ENCODE measurements around the gene CYP39A1. TPM values are rescaled to one million over a fixed set of nuclear protein-coding genes. Genes with fewer than 3 reads are reported as not detected.
A peak's percentile ranks its signal among the peaks of the same experiment; 100 is the strongest.

Gene CYP39A1
- total and polyA plus RNA-seq, 9 of the 15 experiments (the other 6 are each of a cell fraction or from before 2014, with no cell fraction given) = not detected

DNA sequence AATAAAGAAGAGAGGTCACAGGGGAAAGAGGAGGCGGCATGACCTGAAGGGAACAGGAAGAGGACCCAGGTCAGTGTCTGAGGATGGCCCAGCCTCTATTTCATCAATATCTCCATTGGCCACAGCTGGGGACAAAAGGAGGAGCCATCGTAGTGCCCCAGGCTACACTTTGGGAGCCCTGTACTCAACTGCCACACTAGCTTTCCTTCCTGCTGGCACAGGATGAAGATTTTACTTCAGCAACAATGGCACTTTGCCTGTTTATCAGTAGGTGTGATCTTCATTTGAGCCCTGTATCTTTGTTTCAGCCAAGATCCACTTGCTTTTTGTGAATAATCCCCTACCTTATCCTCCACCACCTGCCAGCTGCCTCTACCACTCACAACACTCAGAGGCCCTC lies 126.0 kb downstream of the CYP39A1 start (continued):
- no peak for TF ChIP-seq RFX1 (IDR thresholded peaks at IDR 0.05)
- TF ChIP-seq, protein P1, sequence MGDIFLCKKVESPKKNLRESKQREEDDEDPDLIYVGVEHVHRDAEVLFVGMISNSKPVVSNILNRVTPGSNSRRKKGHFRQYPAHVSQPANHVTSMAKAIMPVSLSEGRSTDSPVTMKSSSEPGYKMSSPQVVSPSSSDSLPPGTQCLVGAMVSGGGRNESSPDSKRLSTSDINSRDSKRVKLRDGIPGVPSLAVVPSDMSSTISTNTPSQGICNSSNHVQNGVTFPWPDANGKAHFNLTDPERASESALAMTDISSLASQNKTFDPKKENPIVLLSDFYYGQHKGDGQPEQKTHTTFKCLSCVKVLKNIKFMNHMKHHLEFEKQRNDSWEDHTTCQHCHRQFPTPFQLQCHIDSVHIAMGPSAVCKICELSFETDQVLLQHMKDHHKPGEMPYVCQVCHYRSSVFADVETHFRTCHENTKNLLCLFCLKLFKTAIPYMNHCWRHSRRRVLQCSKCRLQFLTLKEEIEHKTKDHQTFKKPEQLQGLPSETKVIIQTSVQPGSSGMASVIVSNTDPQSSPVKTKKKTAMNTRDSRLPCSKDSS (IDR thresholded peaks at IDR 0.05; ENCODE audit: low read depth, partially characterized antibody) = no peak

- DNase-seq (ENCODE audit: extremely low read depth in 1 of 4, low spot score in 3 of 4) = no peak
- TF ChIP-seq PCBP2 (IDR thresholded peaks at IDR 0.05; ENCODE audit: low read depth, low read length, poor library complexity, severe bottlenecking) (peak; percentile 60), PHF21A (IDR thresholded peaks at IDR 0.05; ENCODE audit: borderline replicate concordance, low read depth) (no peak), HNRNPK (IDR thresholded peaks at IDR 0.05; ENCODE audit: low read depth, low read length, poor library complexity, severe bottlenecking) (peak; percentile 45), ATF6 (CRISPR knock-in tag; IDR thresholded peaks at IDR 0.05) (no peak)
- TF ChIP-seq, protein P2, sequence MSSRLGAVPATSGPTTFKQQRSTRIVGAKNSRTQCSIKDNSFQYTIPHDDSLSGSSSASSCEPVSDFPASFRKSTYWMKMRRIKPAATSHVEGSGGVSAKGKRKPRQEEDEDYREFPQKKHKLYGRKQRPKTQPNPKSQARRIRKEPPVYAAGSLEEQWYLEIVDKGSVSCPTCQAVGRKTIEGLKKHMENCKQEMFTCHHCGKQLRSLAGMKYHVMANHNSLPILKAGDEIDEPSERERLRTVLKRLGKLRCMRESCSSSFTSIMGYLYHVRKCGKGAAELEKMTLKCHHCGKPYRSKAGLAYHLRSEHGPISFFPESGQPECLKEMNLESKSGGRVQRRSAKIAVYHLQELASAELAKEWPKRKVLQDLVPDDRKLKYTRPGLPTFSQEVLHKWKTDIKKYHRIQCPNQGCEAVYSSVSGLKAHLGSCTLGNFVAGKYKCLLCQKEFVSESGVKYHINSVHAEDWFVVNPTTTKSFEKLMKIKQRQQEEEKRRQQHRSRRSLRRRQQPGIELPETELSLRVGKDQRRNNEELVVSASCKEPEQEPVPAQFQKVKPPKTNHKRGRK (tag; IDR thresholded peaks at IDR 0.05) = peak; percentile 61; the same call in 1 of the 2 replicates
- TF ChIP-seq, protein P3, sequence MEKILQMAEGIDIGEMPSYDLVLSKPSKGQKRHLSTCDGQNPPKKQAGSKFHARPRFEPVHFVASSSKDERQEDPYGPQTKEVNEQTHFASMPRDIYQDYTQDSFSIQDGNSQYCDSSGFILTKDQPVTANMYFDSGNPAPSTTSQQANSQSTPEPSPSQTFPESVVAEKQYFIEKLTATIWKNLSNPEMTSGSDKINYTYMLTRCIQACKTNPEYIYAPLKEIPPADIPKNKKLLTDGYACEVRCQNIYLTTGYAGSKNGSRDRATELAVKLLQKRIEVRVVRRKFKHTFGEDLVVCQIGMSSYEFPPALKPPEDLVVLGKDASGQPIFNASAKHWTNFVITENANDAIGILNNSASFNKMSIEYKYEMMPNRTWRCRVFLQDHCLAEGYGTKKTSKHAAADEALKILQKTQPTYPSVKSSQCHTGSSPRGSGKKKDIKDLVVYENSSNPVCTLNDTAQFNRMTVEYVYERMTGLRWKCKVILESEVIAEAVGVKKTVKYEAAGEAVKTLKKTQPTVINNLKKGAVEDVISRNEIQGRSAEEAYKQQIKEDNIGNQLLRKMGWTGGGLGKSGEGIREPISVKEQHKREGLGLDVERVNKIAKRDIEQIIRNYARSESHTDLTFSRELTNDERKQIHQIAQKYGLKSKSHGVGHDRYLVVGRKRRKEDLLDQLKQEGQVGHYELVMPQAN (IDR thresholded peaks at IDR 0.05; ENCODE audit: borderline replicate concordance) = no peak
- H3K9ac ChIP-seq (ENCODE audit: insufficient read depth in 1 of 2, low read depth in 2 of 2, low read length in 2 of 2) = no peak overlapping the region
- H3K36me3 ChIP-seq (ENCODE audit: control insufficient read depth, insufficient read depth, low read length) = no peaks in the 10 kb centered on the region
- CTCF ChIA-PET (ENCODE audit: low intra/inter-chr PET ratio) = no interaction called here
- intact Hi-C loops (cut with micrococcal nuclease) (no loop called here), in situ Hi-C loops (cut with MboI) (no loop called here)
- no peaks in the 10 kb centered on the region for H3K79me2 ChIP-seq (ENCODE audit: control insufficient read depth, insufficient read depth, low read length)
- H4K20me1 ChIP-seq (replicated peaks; ENCODE audit: control insufficient read depth, insufficient read depth, low read length) = no peaks in the 10 kb centered on the region
- H3K4me1 ChIP-seq (replicated peaks in 1 of 2; ENCODE audit: control insufficient read depth in 2 of 2, insufficient read depth in 2 of 2, low read length in 2 of 2) = no peaks in the 10 kb centered on the region
- no peaks in the 10 kb centered on the region for H3K27me3 ChIP-seq (ENCODE audit: control insufficient read depth in 2 of 2, insufficient read depth in 2 of 2, low read length in 2 of 2)
- H3K4me2 ChIP-seq (ENCODE audit: insufficient read depth, low read length) = no peak overlapping the region
- H3K9me1 ChIP-seq (ENCODE audit: control insufficient read depth, insufficient read depth, low read length) = no peaks in the 10 kb centered on the region
- no peak overlapping the region for H3K4me3 ChIP-seq
- FAIRE-seq = no peak
- no peak for ATAC-seq
- H3K27ac ChIP-seq (ENCODE audit: extremely low read depth, low read depth, low read length) = no peak overlapping the region
- POLR2A ChIA-PET = no interaction called here
- no TSS peak for BruUV-seq (replicated peaks)
- H2AFZ ChIP-seq (ENCODE audit: low read depth, low read length) = no peak overlapping the region
- no peaks in the 10 kb centered on the region for H3K9me3 ChIP-seq (replicated peaks; ENCODE audit: control insufficient read depth, insufficient read depth, low read depth, low read length)
Observed at GRCh38 chr6:46525583-46525982, 127.0 kb downstream of the CYP39A1 start.

All from K562 (cell line).